HG03442 (cell line): ENCODE measurements around the gene CARD8.

ENCODE experiments used
- ATAC-seq: cut with Tn5 transposase; IDR thresholded peaks from one replicate; pipeline ENCODE4 v1.9.1; 2021; ENCODE audit warnings: mild to moderate bottlenecking, moderate library complexity; ENCODE audit not compliant: unreplicated experiment

The CARD8 gene

GRCh38 chr19:48210005-48210404, 45.7 kb downstream of the CARD8 start:
- no peak for ATAC-seq

- no peak for ATAC-seq
Observed at GRCh38 chr19:48206397-48207093, 49.2 kb downstream of the CARD8 start.

DNA sequence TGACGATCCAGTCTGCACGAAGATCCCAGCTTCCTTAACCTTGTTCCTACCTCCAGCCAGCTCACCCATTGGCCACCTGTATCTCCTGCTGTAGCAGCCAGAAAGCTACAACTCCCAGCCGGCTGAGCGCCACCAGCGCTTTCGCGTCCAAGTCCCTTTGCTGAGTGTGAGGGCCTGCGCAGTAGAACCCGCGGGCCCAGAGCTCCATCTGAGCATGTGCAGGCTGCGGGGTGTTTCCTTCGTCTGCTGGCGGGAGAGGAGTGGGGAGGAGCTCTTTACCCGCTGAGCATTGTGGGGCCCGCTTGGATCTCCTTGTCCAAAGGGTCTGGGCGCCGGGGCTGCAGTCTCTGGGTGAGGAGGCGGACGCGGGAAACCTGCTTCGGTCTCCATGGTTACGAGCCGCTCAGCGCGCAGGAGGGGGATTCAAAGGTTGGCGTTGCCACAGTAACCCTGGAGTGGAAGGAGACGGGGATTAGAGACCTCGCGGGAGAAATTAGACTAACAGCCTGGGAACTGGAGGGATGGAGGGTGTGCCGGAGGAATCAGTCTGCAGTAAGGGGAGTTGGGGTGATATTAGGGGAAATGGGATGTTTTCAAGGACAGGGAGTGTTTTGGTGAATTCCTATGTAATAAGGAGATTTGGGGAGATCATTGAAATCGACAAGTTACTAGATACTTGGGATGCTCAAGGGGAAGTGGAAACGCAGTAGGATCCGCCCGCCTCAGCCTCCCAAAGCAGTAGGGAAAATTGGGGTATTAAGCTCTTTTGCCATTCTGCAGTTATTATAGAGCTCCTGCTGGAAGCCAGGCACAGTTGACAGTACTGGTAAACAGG, 51.7 kb downstream of the CARD8 start:
- ATAC-seq = peak; percentile 83

DNA sequence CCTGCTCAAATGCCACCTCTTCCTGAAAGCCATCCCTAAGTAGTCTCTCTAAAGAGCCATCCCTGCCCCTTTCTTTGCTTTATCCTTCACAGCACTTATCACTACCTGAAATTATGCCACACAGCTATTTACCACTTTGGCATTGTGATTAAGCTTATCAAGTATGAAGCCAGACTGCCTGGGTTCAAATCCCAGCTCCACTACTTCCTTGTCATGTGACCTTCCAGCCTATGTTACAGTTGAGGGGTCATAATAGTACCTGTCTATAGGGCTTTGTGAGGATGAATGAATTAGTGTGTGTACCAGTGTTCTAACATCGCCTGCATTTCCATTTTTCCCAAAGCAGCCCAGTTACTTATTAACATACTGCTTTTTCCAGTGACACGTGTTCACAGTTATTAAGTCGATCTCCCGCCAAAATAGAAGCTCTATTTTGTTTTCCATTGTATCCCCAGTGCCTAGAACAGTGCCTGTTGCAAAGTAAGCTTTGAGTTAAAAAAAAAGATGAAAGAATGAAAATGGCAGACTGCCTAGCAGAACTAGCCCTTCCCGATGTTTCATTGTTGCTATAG, 52.4 kb downstream of the CARD8 start:
- no peak for ATAC-seq

DNA sequence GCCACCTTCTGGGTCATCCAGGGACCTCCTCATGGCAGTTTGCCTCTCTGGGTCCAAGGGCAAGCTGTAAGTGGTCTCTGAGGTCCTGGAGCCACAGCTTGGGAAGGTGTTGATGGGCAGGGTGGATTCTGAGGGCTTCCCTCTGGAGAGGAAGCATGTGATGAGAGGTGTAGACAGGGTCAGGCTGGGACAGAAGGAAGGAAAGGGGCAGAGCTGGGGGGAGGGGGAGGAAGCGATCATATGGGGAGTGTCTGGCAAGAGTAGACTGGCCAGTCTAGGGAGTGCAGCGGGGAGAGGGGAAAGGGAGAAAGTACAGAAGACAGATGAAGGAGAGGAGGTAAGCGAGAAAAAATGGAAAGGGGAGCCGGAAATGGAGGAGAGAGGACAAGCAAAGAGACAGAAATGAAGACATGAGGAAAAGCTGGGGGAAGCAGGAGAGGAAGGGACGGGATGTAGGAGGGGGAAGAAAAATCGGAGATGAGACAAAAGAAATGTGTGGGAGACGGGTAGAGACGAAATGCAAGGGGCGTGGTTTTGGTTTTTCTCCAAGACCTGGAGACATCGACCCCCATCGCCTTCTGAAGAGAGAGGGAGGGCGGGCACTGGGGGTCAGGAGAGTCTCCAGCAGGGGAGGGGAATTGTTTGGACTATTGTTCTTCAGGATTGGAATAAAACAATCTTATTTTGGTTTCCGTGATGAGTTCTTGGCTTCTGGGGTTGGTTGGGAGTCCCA, 58.6 kb downstream of the CARD8 start:
- ATAC-seq = no peak

- no peak for ATAC-seq
Observed at GRCh38 chr19:48196321-48196763, 59.4 kb downstream of the CARD8 start.

DNA sequence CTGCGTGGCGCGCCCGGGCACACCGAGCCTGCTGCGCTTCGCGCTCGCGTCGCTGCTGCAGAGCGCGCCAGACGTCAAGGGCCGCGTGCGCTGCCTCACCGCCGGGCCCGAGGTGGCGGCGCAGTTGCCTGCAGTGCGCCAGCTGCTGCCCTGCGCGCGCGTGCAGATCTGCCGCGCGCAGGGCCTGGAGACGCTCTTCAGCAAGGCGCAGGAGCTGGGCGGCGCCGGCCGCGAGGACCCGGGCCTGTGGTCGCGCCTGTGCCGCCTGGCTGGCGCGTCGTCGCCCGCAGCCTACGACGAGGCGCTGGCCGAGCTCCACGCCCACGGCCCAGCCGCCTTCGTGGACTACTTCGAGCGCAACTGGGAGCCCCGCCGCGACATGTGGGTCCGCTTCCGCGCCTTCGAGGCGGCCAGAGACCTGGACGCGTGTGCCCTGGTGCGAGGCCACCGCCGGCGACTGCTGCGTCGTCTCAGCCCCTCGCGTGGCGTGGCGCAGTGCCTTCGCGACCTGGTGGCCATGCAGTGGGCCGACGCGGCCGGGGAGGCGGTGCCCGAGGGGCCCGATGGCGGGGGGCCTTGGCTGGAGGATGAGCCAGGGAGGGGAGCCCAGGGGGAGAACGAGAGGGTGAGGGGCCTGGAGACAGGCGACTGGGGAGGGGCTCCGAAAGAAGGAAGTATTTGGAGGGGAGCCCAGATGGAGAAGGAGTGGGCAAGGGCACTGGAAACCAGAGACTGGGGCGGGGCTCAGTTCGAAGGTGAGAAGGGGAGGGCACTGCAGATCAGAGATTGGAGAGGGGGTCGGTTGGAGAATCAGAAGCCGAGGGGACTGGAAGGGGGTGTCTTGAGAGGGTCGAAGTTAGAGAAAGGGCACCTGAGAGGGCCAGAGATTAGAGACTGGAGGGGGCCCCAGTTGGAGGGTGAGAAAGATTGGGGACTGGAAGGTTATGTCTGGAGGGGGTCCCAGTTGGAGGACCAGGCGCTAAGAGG, 60.6 kb downstream of the CARD8 start:
- no peak for ATAC-seq

- no peak for ATAC-seq
Observed at GRCh38 chr19:48194041-48194843, 61.5 kb downstream of the CARD8 start.

GRCh38 chr19:48192750-48193149, 63.0 kb downstream of the CARD8 start:
- no peak for ATAC-seq

DNA sequence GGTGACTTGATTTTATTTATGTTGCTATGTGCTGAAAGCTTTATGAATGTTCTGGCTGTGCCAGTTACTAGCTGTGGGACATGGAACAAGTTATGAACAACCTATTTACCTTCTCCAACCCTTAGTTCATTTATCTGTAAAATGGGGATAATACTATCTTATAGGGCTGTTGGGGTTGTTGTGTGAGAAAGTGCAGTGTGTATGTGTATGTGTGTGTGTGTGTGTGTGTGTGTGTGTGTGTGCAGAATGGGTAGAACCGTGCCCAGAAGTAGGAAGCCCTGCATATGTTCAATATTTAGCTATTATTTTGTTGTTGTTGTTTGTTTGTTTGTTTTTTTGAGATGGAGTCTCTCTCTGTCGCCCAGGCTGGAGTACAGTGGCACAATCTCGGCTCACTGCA, 64.8 kb downstream of the CARD8 start:
- no peak for ATAC-seq

GRCh38 chr19:48190288-48190884, 65.3 kb downstream of the CARD8 start:
- ATAC-seq = no peak

DNA sequence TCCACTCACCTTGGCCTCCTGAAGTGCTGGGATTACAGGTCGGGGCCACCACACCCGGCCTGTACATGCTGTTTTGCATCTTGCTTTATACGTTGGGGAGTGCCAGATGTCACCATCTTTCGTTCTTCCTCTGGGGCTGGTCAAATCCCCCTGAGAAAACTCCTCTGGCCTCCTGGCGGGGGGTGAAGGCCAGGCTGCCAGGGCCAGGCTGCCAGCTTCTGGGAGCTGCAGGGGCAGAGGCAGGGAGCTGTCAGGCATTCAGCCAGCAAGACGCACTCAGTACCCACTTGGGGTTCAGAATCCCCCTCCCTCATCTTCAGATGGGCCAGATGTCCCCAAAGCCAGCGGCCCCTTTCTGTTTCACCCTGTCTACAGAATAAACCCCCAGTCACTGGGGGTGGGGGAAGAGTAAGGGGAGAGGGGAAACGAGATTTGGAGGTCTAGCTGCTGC, 69.1 kb downstream of the CARD8 start:
- no peak for ATAC-seq

DNA sequence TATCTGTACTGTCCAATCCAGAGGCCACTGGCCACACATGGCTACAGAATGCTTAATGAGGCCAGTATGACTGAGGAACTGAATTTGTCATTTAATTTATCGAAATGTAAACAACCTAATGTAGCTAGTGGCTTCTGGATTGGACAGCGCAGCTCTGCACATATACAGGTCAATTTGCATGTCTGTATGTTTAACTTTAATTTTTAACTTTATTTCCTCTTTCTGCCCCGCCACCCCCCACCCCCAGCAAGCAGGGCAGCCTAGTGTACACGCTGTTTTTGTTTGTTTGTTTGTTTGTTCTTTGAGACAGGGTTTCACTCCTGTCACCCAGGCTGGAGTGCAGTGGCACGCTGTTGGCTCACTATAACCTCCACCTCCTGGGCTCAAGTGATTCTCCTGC, 69.7 kb downstream of the CARD8 start:
- ATAC-seq = no peak

DNA sequence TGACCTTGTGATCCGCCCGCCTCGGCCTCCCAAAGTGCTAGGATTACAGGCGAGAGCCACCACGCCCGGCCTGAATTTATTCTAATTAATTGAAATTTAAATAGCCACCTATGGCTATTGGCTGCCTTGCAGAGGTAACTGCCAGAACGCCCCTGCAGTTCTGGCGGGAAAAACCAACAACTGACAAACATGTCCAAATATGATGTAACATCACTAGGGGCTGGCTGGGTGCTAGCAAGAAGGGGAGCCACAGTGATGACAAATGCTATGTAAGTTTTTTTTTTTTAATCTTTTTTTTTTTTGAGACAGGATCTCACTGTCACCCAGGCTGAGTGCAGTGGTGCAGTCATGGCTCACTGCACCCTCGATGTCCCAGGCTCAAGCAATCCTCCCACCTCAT, 72.4 kb downstream of the CARD8 start:
- no peak for ATAC-seq

DNA sequence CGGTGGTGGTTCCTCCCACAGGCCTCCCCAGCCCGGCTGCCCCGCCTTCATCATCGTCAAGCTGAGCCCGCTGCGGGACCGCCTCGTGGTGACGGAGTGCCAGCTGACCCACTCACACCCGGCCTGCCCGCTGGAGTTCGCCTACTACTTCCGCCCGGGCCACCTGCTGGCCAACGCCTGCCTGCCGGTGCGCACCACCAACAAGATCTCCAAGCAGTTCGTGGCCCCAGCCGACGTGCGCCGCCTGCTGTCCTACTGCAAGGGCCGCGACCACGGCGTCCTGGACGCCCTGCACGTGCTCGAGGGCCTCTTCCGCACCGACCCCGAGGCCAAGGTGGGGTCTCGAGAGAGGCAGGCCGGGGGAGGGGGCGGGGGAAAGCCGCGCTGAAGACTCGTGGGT, 73.3 kb downstream of the CARD8 start:
- ATAC-seq = no peak

DNA sequence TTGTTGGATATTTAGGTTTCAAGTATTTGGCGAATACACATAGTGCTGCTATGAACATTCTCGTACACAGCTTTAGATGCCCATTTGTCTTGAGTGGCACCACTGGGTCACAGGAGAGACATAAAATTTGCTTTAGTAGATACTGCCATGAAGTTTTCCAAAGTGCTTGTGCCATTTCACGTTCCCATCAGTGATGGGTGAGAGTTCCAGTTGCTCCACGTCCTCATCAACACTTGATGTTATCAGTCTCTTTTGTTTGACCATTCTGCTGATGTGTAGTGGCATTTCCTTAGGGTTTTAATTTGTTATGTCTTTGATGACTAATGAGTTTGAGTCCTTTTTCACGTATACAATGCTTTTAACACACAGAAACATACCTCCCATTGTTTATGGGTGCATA, 74.2 kb downstream of the CARD8 start:
- ATAC-seq = no peak

- ATAC-seq = no peak
Observed at GRCh38 chr19:48176226-48176625, 79.5 kb downstream of the CARD8 start.

- no peak for ATAC-seq
Observed at GRCh38 chr19:48175578-48175977, 80.1 kb downstream of the CARD8 start.
